HG02642 (cell line): ENCODE data around the gene CASP9.
"Not testable (repeated sequence)": the region's sequence is repeated elsewhere in the genome, so short reads cannot be mapped to it uniquely, and the experiment has no call there.

ENCODE experiments used
- ATAC-seq: cut with Tn5 transposase; IDR thresholded peaks from one replicate; pipeline ENCODE4 v1.9.1; 2021; ENCODE audit warnings: mild to moderate bottlenecking; ENCODE audit not compliant: unreplicated experiment, poor library complexity

The CASP9 gene

DNA sequence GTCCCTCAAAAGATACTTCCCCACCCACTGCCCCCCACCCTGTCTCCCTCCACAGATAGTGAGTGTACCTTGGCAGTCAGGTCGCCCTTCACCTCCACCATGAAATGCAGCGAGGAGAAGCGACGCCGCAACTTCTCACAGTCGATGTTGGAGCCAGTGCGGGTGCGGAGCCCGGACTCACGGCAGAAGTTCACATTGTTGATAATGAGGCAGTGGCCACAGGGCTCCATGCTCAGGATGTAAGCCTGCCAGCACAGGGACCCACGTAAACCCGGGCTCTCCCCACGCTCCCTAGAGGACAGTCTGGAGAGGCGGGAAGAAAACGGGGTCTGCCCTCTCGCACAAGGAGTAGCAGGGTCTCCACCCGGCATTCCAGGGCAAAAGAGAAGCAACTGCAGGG is 17.2 kb downstream of the CASP9 start:
- ATAC-seq, result no peak

DNA sequence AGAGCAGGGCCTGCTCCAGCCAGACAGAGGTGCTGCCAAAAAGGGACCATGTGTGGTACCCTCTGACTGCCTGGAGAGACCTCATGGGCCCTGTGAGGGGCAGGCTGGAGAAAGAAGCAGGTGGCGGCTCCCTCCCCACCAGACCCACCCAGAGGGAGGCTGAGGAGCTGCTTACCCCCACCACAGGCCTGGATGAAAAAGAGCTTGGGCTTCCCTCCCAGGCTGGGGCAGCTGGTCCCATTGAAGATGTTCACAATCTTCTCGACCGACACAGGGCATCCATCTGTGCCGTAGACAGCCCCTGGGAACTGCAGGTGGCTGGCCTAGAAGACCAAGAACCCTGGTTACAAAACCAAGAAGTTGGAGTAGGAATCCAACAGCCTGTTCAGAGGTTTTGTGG is 19.6 kb downstream of the CASP9 start:
- ATAC-seq, result no peak

DNA sequence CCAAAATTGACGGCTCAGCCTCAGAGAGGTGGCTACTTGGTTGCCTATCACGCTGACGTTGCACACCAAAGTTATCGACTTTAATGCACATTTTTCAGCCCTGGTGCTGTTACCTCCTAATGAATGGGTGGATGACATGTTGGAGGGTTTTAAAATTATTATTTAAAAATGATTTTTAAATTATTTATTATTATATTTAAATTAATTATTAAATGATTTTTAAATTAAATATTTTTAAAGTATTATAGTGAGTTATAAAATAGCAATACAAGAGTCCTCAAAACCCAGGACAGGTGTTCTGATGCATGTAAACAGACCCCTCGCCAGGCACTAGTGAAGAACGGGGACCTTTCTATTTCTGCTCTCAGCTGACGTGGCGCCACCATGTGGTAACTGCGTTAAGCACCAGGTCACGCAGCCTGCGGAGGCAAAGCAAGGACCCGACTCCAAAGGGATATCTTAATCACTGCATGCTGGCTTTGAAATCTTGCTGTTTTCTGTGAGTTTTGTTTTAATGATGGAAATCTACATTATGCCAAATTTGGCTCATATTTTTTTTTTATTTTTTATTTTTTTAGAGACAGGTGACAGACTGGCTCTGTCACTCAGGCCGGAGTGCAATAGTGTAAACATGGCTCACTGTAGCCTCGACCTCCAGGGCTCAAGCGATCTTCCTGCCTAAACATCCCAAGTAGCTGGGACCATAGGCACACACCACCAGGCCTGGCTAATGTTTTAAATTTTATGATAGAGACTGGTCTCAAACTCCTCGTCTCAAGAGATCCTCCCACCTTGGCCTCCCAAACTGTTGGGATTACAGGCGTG is 22.6 kb downstream of the CASP9 start:
- no peak for ATAC-seq

DNA sequence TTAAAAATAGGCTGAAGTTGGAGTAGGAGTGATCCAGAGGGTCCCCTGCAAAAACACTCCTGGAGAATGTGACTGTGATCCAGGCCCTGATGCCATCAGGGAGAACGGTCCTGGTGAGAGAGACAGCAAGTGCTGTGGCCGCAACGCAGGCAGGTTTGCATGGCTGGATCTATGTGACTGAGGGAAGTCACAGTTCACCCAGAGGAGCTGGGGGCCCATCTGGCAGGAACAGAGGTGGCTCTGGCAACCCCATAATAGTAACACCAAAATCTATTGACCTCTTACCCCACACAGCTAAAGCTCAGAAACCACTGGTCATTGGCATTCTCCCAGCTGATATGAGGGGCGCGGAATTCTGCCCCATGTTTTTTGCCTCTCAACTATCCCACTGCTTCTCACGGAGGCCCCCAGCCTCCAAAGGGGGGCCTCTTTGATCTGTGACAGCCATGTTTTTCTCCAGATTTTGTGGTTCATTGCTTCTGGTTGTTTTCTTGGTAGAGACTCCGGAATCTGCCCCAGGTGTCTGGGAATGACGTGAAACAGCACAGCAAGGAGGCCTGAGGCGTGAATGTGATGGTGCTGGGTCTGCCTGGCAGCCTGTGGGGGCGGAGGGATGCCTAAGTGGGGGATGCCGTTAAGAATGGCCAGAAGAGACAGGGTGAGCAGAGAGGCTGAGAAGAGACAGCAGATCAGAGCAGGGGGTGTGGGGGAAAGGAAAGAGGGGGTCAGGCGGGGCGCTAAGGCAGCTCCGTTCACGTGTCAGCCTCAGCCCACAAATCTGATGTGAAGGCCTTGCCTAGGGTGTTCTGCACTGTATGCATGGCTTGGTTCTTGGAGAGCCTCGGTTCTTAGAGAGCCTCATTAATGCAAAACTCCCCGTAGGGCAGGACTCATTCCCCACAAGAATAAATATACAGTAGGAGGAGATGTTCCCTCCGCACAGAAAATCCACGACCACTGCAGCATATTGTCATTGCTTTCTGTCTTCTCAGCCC is 23.5 kb downstream of the CASP9 start:
- ATAC-seq, result no peak

DNA sequence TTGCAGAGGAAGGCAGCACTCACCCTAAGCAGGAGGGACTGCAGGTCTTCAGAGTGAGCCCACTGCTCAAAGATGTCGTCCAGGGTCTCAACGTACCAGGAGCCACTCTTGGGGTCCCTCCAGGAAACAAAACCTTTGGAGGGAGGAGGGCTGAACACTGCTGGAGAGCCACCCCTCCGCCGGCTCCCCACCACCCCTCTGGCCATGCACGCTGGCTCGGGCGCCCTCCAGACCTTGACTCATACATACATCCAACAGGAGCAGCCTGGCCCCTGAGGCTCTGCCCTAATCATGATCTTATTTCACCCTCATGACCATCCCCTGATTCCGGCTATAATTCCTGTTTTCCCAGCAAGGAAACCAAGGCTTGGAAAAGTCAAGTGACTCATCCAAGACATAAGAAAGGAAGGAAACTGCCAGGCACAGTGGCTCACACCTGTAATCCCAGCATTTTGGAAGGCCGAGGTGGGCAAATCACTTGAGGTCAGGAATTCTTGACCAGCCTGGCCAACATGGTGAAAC is 30.1 kb downstream of the CASP9 start:
- no peak for ATAC-seq

DNA sequence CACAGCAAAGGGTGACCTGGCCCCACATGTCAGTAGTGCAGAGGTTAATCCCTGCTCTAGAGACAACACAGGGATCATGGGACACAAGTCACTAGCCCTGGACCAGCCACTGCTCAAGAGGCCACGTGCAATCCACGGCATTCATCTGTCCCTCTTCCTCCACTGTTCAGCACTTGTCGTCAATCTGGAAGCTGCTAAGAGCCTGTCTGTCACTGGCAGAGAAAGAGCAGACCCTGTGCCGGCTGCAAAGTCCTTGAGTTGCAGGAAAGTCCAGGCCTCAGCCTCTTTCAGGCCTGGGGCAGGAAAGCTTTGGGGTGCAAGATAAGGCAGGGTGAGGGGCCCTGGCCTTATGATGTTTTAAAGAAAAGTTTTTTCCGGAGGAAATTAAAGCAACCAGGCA is 31.4 kb downstream of the CASP9 start:
- ATAC-seq, result no peak

DNA sequence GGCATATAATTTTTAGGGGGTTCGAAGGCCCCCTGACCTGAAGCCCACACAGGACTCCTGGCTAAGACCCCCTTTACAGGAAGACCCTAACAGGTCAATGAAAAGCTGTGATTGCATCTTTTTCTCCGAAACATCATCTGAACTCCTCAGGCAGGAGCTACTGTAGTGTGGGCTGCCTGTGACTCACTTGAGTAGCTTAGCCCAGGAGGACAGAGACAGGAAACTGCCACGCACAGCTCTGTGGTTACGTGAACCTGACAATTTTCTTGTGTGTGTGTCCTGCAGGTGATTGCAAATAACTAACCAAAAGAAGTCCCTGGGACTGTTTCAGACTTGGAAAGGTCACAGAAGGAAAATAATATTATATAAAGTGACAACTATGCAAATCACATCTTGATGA is 33.0 kb downstream of the CASP9 start:
- ATAC-seq, result not testable (repeated sequence)

DNA sequence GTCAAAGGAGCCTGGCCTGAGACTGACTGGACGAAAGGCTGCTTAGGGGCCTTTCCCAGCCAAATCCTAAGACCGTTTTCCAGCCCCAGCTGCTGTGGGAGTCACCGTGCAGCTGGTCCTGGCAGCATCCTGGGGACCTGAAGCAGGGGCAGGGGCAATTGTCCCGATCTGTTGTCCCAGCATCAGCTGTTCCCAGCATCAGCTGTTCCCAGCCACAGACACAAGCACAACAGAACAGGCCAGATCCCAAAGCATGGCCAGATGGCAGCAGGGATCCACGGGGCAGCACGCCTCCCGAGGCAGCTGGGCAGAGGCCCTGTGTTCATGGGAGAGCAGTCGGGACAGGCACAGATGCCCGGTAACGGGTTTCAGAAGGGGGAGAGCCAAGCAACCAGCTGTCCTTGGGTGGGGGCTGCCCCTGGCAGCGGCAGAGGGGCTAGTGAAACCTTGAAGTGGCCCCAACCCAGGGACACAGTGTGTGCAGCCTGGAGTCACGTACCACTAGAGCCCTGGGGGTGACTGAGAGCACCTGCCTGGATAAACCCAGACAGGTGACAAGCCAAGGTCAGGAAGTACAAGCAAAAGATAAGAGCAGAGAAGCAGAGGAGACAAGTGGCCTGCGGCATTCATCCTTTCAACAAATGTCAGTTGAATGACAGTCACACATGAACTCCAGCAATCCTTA is 34.8 kb downstream of the CASP9 start:
- no peak for ATAC-seq

DNA sequence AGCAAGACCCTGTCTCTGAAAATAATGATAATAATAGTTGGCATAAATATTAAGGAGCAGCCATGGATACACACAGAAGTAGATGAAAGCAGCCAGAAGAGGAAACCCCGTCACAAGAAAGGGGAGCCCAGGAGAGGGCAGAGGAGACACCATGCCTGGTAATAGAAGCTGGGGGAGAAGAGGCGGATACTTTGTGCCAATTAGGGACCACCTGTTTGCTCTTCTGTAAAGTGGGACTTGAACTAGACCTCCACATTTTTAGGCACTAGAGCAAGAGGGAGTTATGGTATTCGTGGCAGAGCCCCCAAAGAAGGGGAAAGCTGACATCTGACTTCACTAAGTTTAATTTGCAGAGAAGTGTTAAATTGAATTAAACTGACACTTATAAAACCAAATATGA is 35.6 kb downstream of the CASP9 start:
- no peak for ATAC-seq

DNA sequence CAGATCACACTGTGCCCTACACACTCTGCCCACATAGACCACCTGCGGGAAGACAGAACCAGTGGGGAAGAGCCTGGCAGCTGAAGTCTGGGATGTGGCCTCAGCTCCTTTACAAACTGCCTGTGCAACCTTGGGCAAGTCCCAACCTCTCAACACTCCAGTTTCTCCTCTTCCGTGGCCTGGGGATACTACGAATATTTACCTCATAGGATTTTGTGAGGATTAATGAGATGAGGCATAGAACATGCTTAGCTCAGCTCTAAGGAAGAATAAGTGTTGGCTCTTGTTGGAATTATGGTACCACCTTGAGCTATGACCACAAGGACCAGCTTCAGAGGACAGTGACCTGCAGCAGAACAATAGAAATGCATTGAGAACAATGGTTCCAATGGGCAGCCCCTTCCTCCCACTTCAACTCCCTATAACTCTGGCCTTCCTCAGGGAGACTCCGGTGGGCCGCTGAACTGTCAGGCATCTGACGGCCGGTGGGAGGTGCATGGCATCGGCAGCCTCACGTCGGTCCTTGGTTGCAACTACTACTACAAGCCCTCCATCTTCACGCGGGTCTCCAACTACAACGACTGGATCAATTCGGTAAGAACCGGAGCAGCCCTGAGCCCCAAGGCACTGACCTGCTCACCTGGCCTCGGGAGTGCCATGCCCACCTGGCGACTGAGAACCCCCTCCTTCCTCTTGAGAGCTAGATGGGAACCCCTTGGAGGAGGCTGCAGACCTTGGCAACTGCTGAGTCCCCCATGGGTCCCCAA is 37.0 kb downstream of the CASP9 start:
- ATAC-seq, result not testable (repeated sequence)

DNA sequence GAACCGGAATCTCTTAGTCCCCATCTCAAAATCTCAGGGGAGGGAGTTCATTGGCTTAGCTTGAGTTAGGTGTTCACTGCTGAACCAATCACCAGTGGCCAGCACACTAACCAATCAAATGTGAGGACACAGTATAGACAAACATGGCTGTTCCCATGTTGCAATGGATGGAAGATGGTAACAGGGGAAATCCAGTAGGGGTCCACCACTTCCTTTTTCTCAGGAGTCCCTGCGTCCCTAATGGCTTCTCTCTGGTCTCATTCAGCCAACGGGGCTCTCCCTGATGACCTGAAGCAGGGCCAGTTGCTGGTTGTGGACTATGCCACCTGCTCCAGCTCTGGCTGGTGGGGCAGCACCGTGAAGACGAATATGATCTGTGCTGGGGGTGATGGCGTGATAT is 38.4 kb downstream of the CASP9 start:
- no peak for ATAC-seq

DNA sequence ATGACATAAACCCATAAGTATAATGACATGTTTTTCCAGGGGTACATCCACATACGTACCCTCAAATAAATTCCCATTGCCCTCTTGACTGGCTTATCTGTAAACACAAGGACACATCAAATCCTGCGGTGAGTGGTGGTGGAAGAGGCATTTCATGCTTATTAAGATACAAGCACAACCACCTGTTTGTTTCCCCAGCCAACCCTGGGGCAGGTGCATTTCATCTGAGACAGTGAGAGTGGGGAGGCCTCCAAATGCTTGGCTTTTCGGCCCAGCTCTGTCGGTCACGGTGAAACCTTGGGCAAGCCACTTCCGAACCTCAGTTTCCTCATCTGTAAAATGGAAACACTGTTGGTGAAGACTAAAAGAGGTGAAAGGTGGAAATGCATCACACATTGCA is 39.6 kb downstream of the CASP9 start:
- ATAC-seq, result not testable (repeated sequence)

DNA sequence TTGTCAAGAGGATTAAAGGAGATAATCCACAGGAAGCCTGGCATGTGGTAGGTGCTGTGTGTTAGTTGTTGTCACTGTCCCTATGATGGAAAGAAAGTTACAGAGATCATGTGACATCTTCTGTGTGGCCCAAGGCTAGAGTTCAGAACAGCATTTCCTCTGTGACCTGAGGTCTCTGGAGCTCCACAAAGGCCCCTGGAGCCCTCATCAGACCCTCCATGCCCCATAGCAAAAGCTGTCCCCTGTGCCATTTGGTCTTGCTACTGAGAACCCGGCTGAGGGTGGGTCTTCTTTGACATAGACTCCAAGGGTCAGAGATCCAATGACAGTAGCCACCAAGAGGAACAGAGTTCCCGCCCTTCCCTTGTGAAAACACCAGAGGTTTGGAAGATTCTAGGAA is 40.0 kb downstream of the CASP9 start:
- no peak for ATAC-seq

DNA sequence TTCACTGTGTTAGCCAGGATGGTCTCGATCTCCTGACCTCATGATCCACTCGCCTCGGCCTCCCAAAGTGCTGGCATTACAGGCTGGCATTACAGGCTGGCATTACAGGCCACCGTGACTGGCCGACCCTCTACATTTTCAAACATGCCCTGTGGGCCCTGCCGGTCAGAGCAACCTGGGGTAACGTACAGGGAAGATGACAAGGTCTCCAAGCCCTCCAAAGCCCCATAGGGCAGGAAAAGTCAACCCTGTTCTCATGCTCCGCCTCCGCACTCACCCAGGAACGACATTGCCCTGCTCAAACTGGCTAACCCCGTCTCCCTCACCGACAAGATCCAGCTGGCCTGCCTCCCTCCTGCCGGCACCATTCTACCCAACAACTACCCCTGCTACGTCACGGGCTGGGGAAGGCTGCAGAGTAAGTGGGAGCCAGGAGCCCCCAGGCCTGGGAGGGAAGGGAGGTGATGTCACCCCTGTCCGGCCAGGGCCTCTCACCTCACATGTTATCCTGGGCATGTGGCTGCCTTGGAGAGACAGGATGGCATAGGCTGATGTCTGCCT is 41.0 kb downstream of the CASP9 start:
- ATAC-seq, result not testable (repeated sequence)

DNA sequence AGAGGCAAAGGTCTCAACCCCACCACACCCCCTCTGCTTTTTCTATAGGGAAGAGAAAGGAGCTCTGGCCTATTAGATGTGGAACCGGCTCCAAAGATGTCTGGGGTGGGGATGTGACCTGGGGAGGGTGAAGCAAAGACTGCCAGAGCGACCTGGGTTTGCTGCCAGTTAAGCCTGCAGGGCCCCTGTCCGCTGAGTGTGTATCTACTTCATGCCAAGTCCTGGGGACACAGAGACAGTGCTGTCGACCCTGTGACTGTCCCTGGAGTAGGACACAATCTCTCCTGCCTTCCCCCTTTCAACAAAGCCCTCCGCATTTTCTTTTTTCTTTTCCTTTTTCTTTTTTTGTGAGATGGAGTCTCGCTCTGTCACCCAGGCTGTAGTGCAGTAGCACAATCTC is 41.6 kb downstream of the CASP9 start:
- ATAC-seq, result not testable (repeated sequence)

DNA sequence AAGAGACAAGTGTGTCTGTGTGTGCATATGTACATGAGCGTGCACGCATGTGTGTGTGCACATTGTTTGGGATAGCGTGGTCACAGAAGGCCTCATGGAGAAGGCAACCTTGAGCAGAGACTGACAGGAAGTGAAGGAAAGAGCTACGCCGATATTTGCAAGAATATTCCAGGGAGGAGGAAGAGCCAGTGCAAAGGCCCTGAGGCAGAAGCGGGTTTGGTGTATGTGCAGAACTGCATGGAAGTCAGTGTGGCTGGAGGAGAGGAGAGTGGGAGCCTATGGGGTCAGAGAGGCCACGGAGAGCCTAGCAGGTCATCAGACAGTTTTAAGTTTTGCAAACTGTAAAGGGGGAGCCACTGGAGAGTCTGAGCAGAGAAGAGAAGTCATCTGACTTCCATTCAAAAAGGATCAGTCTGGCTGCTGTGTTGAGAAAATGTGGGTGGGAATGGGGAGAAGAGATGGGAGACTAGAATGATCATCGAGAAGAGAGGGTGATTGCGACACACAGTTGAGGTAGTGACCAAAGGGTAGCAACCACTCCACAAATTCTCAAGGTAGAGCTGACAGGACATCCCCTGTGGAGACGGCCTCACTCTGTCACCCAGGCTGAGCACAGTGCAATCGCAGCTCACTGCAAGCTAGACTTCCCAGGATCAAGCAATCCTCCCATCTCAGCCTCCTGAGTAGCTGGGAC is 44.2 kb downstream of the CASP9 start:
- ATAC-seq, result no peak

DNA sequence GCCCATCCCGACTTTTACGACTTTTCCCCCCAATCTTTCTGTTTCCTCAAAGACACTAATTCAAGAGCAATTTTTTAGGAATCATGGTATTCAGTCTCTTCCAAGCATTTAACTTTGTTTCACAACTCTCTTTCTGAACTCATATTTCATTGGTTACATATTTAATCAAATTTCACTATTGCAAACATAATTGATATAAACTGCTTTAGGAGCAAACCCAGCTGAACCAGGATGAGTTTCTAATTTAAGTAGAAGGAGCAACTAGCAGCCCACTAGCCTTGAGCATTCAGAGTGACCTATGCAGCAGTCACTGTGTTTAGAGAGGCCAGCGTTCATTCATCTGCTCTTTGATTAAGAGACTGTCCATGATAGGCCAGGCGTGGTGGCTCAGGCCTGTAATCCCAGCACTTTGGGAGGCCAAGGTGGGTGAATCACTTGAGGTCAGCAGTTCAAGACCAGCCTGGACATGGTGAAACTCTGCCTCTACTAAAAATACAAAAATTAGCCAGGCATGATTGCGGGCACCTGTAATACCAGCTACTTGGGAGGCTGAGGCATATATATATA is 46.3 kb downstream of the CASP9 start:
- ATAC-seq, result no peak

DNA sequence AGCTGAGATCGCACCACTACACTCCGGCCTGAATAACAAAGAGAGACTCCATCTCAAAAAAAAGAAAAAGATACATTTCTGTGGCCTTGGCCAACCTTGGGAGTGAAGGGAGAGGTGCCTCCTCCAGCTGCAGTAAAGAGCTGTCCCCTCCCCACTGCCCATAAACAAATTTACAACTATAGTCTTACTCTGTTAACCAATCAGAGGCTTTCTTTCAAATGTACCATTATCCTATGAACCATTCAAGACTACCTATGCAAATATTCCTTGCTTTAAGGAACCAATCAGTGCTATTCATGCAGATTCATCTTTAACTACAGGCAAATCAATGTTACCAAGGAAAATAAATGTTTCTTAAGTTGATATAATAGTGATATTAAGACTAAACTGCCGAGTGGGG is 47.1 kb downstream of the CASP9 start:
- ATAC-seq, result no peak
